Stromal cell of bone marrow (primary cell): ENCODE data around the gene FUT7.

ENCODE experiments used
- DNase-seq: peaks from one replicate; pipeline ENCODE4 v3.0.0-alpha.2; 2012; ENCODE audit warnings: low read depth

Gene FUT7, protein sequence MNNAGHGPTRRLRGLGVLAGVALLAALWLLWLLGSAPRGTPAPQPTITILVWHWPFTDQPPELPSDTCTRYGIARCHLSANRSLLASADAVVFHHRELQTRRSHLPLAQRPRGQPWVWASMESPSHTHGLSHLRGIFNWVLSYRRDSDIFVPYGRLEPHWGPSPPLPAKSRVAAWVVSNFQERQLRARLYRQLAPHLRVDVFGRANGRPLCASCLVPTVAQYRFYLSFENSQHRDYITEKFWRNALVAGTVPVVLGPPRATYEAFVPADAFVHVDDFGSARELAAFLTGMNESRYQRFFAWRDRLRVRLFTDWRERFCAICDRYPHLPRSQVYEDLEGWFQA

DNA sequence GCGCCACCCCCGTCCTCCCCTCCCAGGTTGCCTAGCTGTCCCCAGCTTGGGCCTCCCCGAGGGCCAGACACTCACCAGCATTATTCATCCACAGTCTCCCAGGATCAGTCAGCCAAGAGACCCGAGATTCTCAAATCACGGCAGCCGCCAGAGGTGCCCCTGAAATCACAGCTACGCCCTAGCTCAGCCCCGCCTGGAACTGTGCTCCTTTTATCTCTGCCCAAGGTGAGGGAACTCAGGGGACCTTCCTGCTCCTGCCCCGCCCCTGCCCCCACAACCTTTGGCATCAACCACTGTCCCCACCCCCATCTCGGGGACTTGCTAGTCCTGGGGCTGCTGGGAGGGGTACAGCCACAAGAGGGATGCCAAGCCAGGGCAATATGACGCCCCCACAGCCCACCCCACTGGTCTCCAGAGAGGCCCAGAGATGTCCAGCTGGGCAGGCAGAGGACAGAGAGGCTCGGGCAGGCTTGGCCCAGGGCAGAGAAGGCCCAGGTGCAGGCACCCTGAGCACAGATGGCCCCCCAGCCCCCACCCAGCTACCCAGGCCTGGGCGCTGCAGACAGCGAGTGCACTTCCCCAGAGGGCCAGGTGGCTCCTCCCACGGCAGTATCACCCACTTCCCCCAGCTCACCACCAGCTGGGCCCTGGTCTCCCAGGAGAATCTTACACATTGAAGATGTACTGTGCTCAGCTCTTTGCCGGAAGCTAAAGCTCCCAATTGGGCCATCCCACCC lies at the start of gene FUT7:
Gene FUT7 (minus strand): TSS at position 185 of the 737 bp plus-strand sequence. CDS start 97 bp downstream, at position 88.
- no peak for DNase-seq

DNA sequence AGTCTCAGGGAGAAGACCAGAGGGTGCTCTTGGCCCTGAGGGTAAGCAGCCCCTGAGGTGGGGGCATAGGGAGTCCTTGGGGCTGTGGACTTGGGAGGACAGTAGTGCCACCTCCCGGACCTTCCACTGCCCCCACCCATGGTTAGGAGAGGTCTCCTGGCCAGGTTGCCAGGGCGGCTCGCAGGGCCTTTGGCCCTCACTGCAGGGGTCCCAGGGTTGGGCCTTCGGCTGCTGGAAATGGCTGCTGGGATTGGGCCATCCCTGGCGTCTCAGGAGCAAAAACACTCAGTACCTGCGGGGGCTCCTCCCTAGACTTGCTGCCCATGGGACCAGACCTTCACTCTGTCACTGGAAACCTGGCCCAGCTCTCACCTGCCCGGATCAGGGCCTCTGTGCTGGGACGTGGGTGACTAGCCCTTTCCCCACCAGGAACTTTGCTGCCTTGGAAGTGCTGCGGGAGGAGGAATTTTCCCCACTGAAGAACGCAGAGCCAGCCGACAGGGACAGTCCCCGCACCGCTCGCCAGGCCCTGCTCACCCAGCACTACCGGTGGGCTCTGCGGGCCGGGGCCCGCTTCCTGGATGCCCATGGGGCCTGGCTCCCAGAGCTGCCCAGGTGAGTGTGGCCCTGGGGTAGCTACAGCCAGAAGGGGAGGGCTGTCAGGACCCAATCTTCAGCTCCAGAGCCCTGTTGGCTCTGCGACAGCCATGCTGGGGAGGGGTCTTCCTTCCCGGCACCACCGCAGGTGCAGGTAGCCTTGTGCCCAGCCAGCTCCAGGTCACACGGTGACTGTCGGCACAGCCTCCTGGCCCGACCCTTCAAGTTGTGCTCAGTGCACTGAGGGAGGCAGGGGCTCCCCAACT lies 48.6 kb upstream of the FUT7 start:
- no peak for DNase-seq

DNA sequence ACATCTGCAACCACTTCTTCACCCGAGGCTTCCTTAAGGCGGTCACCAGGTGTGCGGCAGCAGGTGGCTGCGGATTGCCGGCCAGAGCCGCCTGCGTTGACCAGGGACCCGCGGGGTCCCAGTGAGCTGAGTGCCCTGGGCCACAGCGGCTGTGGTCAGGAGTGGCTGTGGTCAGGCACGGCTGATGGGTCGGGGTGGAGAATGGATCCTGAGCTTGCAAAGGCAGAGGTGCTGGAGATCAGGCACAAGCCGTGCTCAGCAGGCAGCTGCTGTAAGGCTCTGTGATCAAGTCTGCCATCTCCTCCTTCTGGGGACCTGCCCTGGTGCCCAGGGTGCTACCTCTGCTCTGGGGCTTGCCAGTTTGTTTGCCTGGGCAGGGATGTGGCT lies 47.5 kb upstream of the FUT7 start:
- no peak for DNase-seq

DNA sequence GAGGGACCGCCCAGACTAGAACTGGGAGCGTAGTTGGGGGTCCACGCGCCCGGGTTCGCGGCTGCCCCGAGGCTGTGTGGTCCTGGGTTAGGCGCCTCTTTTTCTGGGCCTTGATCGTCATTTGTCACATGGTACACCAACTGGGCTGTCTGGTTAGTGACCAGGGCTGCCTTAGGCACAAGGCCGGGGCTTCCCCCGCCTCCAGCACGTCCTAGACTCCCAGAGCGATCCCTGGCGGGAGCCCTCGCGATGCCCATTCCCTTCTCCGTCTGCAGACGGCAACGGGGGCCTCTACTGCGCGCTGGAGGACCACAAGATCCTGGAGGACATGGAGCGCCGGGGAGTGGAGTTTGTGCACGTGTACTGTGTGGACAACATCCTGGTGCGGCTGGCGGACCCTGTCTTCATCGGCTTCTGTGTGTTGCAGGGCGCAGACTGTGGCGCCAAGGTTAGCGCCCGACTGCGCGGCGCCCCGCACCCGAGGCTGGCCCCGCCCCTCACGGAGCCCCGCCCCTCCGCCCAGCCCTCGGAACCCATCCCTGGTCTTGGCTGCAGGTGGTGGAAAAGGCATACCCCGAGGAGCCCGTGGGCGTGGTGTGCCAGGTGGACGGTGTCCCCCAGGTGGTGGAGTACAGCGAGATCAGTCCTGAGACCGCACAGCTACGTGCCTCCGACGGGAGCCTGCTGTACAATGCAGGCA lies 47.0 kb upstream of the FUT7 start:
- no peak for DNase-seq

DNA sequence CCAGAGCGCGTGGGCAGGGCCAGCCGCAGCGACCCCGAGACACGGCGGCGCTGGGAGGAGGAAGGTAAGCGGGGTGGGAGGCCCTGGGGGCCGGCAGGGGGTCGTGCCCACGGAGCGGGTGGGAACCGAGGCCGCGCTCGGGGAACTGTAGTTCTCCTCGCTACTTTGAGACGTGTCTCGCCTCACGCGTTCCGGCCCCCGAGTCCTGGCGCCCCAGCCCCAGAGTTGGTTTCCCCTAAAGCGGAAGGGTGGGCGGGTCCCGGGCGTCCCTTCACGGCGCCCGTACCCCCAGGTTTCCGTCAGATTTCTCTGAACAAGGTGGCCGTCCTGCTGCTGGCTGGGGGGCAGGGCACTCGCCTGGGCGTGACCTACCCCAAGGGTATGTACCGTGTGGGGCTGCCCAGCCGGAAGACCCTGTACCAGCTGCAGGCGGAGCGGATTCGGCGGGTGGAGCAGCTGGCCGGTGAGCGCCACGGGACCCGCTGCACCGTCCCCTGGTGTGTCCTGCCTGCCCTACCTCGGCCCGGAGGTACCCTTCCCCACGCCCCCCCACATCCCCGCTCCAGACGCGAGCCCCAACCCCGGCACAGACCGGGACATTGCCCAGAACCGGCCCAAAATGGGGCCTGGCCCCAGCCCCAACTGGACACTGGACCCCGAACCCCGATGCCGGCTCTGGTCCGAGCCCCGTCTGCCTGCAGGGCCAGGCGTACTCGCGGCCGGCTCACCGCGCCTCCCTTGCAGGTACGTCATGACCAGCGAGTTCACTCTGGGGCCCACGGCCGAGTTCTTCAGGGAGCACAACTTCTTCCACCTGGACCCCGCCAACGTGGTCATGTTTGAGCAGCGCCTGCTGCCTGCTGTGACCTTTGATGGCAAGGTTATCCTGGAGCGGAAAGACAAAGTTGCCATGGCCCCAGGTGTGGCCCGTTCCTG lies 46.1 kb upstream of the FUT7 start:
- no peak for DNase-seq

DNA sequence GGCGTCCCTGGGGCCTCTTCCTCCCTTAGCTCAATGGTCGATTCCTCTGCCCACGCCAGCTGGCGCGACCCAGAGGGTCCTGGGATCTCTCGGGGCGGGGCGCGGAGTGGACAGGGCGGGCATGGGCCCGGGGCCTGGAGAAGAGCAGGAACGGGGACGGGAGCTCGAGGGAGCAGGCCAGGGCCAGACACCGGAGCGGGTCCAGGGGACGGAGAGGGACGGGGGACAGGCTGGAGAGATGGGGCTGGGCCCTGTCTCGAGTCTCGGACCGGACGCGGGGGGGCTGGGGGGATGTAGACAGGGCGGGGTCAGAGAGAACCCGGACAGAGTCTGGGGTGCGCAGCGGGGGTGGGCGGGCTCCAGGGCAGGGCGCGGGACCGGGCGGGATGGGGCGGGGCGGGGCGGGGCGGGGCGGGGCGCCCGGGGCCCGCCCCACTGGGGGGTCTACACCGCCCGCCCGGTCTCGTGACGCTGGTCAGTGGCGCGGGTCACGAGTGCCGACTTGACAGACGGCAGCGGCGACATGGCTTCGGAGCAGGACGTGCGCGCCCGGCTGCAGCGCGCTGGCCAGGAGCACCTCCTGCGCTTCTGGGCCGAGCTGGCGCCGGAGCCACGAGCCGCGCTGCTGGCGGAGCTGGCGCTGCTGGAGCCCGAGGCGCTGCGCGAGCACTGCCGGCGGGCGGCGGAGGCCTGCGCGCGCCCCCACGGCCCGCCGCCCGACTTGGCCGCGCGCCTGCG lies 45.3 kb upstream of the FUT7 start, which contains the start of gene UAP1L1:
Gene UAP1L1 (plus strand): TSS at position 508 of the 738 bp plus-strand sequence. CDS start 16 bp downstream, at position 524.
- DNase-seq, result peak; percentile 25

DNA sequence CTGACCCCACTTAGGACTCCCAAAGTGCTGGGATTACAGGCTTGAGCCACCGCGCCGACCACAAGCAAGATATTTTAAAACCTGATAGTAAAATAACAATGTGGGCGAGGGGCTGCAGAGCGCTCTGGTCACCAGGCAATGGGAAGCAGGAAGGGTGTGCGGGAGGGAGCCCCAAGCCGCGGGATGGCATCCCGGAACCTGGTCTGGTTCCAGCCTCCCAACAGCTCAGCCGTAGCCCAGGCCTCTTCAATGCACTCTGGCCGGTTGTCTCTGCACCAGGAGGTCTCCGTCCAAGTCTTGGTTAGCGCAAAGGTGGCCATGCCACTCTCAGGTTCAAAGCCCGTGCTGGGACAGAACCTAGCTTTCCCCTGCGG lies 44.7 kb upstream of the FUT7 start:
- no peak for DNase-seq

DNA sequence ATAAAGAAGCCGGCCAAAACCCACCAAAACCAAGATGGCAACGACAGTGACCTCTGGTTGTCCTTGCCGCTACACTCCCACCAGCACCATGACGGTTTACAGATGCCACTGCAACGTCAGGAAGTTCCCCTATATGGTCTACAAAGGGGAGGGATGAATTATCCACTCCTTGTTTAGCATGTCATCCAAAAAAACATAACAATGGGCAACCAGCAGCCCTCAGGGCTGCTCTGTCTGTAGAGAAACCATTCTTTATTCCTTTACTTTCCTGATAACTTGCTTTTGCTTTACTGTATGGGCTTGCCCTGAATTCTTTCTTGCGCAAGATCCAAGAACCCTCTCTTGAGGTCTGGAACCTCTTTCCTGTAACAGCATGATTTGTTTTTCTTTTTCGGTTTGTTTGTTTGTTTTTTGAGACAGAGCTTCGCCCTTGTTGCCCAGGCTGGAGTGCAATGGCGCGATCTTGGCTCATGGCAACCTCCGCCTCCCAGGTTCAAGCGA lies 43.4 kb upstream of the FUT7 start:
- no peak for DNase-seq

DNA sequence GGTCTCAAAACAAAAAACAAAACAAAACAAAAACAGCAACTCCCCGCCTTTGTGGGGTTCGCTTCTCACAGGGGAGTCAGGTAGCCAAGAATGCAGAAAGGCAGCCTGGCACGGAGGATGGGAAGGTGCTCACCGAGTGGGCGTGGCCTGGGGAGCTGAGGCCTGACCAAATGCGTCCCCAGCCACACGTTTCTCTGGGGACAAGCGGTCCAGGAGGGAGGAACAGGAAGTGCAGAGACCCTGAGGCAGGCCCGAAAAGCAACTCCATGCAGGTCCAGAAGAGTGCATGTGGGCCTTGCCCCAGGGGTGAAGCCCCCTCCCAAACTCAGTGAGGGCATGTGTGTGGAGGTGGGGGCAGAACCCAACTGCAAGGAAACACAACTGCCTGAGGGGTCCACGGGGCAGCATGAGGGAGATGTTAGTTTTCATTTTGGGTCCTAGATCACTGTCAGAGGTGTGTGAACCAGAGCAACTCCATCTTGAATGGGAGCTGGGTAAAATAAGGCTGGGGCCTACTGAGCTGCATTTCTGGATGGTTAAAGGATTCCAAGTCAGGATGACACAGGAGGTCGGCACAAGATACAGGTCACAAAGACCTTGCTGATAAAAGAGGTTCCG lies 42.9 kb upstream of the FUT7 start:
- no peak for DNase-seq

DNA sequence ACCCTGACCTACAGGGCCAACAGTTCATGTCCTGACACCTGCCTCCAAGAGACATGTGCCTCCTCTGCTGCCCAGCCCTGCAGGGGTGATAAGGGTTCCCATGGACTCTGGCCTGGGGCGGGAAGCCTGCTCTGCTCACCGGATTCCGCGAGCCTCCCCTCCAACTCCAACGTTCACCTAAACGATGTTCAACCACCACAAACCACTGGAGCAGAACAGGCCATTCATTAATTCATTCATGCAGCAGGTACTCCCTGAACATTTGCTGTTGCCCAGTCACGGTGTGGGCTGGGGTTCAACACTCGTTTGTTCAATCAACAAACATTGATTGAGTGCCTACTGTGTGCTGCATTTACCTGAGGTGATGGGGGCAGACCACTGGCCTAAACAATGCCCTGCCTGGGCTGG lies 42.1 kb upstream of the FUT7 start:
- DNase-seq, result no peak

DNA sequence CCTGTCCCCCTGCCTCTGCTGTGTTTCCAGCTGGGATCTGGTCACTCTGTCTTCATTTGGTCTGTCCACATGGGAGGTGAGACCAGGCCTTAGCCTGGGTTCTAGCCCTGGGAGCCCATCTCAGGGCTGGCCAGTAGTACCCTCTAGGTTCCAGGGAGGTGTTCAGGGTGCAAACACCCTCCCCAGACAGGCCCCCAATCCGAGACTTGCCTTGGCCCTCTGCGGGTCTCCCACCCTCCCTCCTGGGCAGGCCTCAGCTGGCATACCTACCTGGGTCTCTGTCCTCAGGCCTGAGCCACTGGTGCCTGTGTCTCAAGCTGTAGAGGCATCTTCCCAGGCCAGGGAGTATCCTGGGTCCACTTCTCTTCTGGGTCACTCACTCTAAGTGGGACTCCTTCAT lies 39.4 kb upstream of the FUT7 start:
- no peak for DNase-seq

DNA sequence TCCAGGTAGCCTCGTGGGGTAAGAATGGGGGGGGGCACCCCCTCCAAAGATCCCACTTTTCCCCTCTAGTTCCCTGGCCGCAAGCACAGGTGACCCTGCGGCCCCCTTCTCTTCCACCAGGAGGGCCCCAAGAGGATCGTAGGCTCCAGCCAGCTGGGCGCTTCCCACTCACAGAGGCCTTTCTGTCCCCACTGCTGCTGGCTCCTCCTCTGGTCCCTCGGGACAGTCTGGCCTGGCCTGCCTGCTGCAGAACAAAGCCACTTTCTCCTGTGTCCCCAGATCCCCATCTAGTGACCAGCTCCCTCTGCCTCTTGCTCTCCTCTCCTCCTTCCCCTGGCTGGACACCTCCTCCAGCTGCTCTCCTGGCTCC lies 39.0 kb upstream of the FUT7 start:
- DNase-seq, result no peak

DNA sequence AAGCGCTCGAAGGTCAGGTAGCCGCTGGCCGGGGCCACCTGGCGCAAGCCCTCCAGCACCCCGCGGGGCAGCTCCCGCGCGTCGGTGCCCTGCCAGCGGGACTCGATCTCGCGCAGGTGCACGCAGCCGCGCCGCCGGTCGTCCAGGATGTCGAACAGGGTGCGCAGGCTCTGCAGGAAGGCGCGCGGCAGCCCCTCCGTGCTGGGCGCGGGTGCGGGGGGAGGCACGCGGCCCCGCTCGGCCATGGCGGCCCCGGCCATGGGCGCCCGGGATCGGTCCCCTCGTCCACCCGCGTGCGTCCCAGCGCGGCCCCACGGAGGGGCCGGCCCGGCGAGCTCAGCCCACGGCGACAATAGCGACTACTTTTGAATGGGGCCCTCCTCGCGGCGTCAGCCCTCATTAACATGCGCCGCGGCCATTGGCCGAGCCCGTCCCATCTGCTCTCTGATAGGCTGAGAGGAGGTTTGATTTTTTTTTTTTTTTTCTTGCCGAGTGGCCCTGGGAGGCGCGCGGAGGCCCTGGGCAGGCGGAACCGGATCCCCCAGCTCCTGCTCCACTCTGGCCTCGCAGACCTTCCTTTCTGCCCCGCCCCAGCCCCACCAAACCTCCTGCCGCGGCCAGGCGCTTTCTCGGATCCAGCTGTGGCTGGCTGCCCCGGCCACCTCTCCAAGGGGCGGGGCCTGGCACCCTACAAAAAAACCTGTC lies 38.5 kb upstream of the FUT7 start, which contains the start of gene SAPCD2:
Gene SAPCD2 (minus strand): TSS at position 357 of the 705 bp plus-strand sequence. CDS start 97 bp downstream, at position 260.
- peak; percentile 65 for DNase-seq

DNA sequence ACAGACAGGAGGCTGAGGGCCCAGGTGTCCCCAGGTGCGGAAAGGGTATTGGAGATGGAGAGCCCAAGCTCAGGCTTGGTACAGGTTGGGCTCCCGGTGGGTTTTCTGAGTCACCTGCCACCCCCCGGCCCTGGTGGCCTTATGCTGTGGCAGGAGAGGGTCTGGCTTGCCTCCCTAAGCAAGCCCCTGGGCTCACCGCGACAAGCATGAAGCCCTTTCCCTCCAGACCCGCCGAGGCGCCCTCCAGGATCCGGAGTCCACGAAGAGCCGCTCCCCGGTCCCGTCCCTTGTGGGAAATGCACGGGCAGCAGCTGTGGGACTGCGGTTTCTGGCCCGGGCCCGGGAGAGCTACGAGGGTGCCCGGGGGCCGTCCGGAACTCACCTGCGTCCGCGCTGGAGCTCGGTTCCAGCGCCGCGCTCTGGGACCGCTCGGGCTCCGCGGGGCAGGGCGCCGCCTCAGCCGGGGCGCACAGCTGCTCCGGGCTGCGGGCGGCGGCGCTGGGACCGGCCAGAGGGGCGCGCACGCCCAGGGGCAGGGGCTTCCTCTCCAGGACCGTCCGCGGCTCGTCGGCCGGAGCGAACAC lies 37.7 kb upstream of the FUT7 start:
- no peak for DNase-seq

DNA sequence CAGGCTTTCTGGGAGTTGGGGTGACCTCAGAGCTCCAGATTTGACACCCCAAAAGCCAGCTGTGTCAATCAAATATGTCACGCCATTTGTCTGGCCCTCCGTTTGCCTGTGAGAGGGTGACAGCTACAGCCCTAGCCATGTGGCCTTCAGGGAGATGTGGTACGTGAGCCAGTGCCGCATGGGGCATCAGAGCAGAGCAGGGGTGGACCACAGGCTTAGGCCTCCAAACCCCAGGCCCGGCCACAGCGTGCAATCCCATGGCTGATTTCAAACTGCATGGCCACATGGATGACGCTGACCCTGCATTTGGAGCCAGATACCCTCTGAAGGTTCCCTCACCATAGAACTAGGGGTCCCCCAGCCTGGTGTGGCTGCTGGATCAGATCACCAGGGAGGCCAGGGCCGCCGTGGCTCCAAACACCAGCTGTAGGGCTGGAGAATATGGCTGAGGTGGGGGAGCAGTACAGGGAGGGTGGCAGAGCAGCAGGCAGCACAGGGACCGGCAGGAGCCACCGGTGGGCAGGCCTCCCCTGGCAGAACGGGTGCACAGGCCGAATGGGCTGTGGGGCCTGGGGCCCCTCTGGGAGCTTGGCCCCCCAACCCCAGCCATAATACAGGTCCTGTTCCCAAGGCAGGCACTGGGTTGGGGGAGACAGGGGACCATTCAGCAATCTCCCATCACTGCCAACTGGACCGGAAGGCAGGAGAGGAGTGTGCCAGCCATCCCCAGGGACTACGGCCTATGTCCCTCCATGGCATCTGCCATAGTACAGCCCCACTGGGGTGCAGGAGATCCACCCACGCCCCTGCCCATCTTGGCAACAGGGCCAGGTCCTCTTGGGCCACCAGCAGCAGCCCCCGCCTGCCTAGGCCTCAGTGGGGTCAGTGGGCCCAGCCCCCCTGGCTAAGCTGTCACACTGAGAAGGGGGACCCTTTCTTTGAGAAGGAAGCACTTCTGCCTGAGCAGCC lies 36.9 kb upstream of the FUT7 start:
- DNase-seq, result no peak

DNA sequence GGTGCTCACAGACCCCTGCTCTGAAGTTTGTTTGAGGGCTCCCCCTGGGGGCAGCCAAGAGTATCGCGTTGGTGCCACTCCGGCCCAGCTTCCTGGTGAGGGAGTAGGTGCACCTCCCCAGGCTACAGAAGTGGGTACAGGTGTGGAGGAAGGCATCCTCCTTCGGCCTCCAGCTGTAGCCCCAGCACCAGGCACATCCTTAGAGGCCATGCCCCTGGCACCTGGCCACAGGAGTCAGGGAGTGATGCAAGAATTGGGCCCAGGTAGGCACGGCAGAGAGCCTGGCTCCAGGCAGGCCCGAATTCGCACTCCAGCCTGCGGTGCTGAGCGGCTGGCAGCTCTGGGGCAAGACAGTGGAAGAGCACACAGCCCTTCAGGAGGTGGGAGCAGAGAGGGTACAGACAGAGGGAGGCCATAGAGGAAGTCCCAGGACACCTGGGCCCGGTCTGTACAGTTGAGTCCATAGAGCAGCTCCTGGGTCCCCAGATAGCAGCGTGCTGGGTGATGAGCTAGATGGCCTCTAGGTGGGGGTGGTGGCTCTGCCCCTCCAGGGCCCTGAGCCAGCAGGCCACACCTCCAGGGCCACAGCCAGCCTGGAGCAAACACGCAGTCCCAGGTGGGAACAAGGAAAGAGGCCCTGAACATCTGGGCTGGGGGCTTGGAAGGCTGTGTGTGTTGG lies 36.1 kb upstream of the FUT7 start:
- DNase-seq, result no peak
